Measurements from ENCODE around the gene LZTR1.
A peak's percentile ranks its signal among the peaks of the same experiment; 100 is the strongest.

LZTR1 gene

DNA sequence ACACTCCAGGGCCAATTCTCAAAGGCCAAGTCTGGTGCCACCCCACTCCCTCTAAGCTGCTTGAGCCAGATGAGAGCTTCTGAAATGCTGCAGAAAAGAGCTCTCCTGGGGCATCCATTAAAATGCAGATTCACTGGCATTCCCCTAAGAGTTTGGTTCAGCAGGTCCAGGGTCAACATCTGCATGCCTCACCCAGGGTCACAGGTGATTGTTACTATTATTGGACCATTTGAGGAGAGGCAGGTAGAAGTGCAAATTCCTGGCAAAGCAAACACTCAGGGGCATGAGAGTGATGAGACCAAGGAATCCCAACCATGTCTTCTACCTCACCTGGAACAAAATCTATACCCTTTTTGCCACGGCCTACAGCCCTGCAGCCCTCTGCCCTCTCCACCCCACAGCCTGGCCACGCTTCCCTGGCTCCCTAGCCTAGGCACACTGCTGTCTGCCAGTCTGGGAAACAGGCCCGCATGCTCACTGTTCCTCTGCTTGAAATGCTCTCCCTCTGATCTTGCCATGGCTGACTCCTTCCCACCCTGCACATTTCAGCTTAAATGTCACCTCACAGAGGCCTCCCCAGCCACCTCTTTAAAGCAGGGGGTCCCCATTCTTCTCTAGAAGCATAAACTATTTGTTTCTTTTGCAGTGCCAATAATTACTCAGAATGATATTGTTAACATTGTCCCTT, 28.5 kb downstream of the LZTR1 start:
- Histone ChIP-seq H2BK12ac (ENCODE audit: low read length) (no peak overlapping the region), H2AK5ac (ENCODE audit: low read depth, low read length) (no peak overlapping the region), H2AFZ (ENCODE audit: low read length) (no peak overlapping the region), H3K4me1 (ENCODE audit: control insufficient read depth in 2 of 2, insufficient read depth in 1 of 2, low read depth in 1 of 2, low read length in 2 of 2) (peaks cover 13 to 17% of the 10 kb centered on the region in 2 donors), H4K91ac (ENCODE audit: low read depth, low read length, poor library complexity) (no peak overlapping the region), H3K27me3 (ENCODE audit: control insufficient read depth in 3 of 3, insufficient read depth in 3 of 3, low read depth in 1 of 3, low read length in 3 of 3) (no peaks in the 10 kb centered on the region), H2BK120ac (ENCODE audit: low read depth, low read length) (no peak overlapping the region), H3K23ac (ENCODE audit: low read depth, low read length, poor library complexity) (no peak overlapping the region), H3K36me3 (replicated peaks in 1 of 2; ENCODE audit: control insufficient read depth in 2 of 2, insufficient read depth in 2 of 2, low read length in 2 of 2) (peaks cover 4 to 18% of the 10 kb centered on the region in 2 donors), H3K4me3 (ENCODE audit: low read length in 2 of 2) (no peak overlapping the region), H3K4ac (ENCODE audit: low read length) (no peak overlapping the region), H3K18ac (ENCODE audit: low read length) (no peak overlapping the region), H3K27ac (replicated peaks; ENCODE audit: low read length) (no peak overlapping the region), H4K8ac (ENCODE audit: low read depth, low read length) (no peak overlapping the region), H3K9me3 (replicated peaks in 1 of 2; ENCODE audit: control insufficient read depth in 2 of 2, insufficient read depth in 1 of 2, low read depth in 1 of 2, low read length in 2 of 2) (no peaks in the 10 kb centered on the region), H2BK5ac (ENCODE audit: low read length) (no peak overlapping the region), H3K79me1 (ENCODE audit: low read depth, low read length) (peaks cover 4% of the 10 kb centered on the region), H3K9ac (ENCODE audit: low read depth, low read length, poor library complexity) (no peak overlapping the region), H3K14ac (ENCODE audit: low read length) (no peak overlapping the region), H3K4me2 (ENCODE audit: insufficient read depth, low read length, poor library complexity, severe bottlenecking) (no peak overlapping the region), H2BK15ac (ENCODE audit: low read length) (no peak overlapping the region)
- no peak for DNase-seq (ENCODE audit: low spot score)
- WGBS, 2 donors (ENCODE audit: extremely low coverage in 2 of 2, insufficient read length in 2 of 2, insufficient replicate concordance in 1 of 2): no CpG with 5 or more reads among the region's 3 CpGs

DNA sequence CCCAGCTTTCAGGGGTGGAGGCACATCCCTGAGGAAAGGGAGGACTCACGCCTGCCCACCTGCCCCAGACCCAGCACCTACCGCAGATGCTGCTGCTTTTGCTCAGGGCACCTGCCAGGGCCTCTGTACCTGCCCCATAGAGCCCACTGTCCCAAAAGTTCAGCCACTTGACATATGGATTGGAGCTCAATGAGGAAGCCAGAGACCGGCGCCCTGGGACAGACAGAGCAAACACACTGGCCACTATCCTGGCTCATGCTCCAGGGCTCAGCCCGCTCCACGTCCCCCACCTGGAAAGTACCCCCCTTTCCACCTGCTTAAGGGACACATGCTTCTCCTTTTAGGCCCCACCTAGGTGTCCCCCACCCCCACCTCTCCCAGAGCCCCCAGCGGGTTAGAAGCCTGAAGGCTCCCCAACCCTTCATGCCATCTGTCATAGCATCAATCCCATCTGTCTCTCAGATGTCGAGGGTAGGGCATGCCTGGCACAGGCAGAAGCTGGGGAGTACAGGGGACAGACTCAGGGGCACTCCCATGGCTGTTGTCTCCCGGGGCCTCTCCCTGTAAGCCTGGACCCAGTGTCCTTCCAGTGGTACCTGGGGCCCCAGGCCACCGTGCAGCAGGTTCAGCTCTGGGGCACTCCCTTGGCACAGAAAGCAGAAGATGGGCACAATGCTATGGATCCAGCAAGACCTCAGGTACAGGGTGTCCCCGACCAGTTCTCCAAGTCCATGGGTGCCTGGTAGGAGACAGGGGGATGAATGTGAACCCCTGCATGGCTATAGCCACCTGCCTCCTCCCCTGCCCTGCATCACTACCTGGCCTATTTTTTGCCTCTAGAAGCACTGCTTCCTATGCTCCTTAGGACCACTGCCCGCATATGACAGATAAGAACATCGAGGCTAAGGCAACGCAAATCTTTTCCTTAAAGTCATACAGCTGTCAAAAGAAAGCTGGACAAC, 30.6 kb downstream of the LZTR1 start:
- WGBS, 2 donors (ENCODE audit: extremely low coverage in 2 of 2, insufficient read length in 2 of 2, insufficient replicate concordance in 1 of 2): no CpG with 5 or more reads among the region's 14 CpGs
- peak overlapping the region; percentile 27 for H2AK5ac ChIP-seq (ENCODE audit: low read depth, low read length)
- peaks cover 16 to 23% of the 10 kb centered on the region in 2 donors for H3K4me1 ChIP-seq (ENCODE audit: control insufficient read depth in 2 of 2, insufficient read depth in 1 of 2, low read depth in 1 of 2, low read length in 2 of 2)
- no peaks in the 10 kb centered on the region for H3K9me3 ChIP-seq (replicated peaks in 1 of 2; ENCODE audit: control insufficient read depth in 2 of 2, insufficient read depth in 1 of 2, low read depth in 1 of 2, low read length in 2 of 2)
- no peak overlapping the region for H3K4ac ChIP-seq (ENCODE audit: low read length)
- peaks cover 4% of the 10 kb centered on the region for H3K79me1 ChIP-seq (ENCODE audit: low read depth, low read length)
- DNase-seq (ENCODE audit: low spot score): no peak
- no peak overlapping the region for H3K9ac ChIP-seq (ENCODE audit: low read depth, low read length, poor library complexity)
- H3K14ac ChIP-seq (ENCODE audit: low read length): no peak overlapping the region
- H2BK120ac ChIP-seq (ENCODE audit: low read depth, low read length): no peak overlapping the region
- H3K4me3 ChIP-seq (ENCODE audit: low read length in 2 of 2): peak overlapping the region in 1 of 2 donors; percentile 72
- H2BK12ac ChIP-seq (ENCODE audit: low read length): no peak overlapping the region
- peaks cover 2 to 9% of the 10 kb centered on the region in 2 donors for H3K36me3 ChIP-seq (replicated peaks in 1 of 2; ENCODE audit: control insufficient read depth in 2 of 2, insufficient read depth in 2 of 2, low read length in 2 of 2)
- H2AFZ ChIP-seq (ENCODE audit: low read length): no peak overlapping the region
- H3K27ac ChIP-seq (replicated peaks; ENCODE audit: low read length): no peak overlapping the region
- no peak overlapping the region for H3K23ac ChIP-seq (ENCODE audit: low read depth, low read length, poor library complexity)
- H4K8ac ChIP-seq (ENCODE audit: low read depth, low read length): no peak overlapping the region
- H3K18ac ChIP-seq (ENCODE audit: low read length): no peak overlapping the region
- no peak overlapping the region for H4K91ac ChIP-seq (ENCODE audit: low read depth, low read length, poor library complexity)
- H2BK5ac ChIP-seq (ENCODE audit: low read length): no peak overlapping the region
- H3K27me3 ChIP-seq (ENCODE audit: control insufficient read depth in 3 of 3, insufficient read depth in 3 of 3, low read depth in 1 of 3, low read length in 3 of 3): peaks cover 0 to 2% (median 0%) of the 10 kb centered on the region in 3 experiments
- H2BK15ac ChIP-seq (ENCODE audit: low read length): peak overlapping the region; percentile 87
- no peak overlapping the region for H3K4me2 ChIP-seq (ENCODE audit: insufficient read depth, low read length, poor library complexity, severe bottlenecking)

DNA sequence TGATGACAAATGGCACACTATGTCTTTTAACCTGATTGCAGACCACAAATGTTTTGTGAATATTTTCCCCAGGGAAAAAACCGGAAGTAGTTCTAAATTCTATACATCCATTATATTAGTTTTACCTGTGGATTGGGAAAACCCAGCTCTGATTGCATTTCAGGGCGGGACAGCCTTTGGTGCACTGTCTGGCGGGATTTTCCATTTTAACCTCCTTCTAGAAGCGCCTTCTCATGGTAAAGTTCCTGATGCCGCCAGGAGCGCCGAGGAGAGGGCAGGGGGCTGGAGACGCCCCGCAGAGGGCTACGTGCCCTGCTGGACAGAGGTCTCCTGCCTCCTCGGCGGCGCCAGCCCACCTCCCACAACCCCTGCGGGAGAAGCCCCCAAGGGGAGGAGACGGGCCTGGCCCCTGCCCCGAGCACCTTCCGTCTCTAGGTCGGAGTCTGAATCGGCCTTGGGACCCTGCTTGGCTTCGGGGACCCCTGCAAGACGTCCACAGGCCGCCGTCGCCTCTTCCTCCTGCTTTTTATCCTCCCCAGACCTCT, 31.6 kb downstream of the LZTR1 start:
- H2AFZ ChIP-seq (ENCODE audit: low read length): peak overlapping the region; percentile 97
- H3K36me3 ChIP-seq (replicated peaks in 1 of 2; ENCODE audit: control insufficient read depth in 2 of 2, insufficient read depth in 2 of 2, low read length in 2 of 2): peaks cover under 1 to 3% of the 10 kb centered on the region in 2 donors
- no peaks in the 10 kb centered on the region for H3K9me3 ChIP-seq (replicated peaks in 1 of 2; ENCODE audit: control insufficient read depth in 2 of 2, insufficient read depth in 1 of 2, low read depth in 1 of 2, low read length in 2 of 2)
- H2BK120ac ChIP-seq (ENCODE audit: low read depth, low read length): no peak overlapping the region
- H3K79me1 ChIP-seq (ENCODE audit: low read depth, low read length): peaks cover 4% of the 10 kb centered on the region
- peak overlapping the region; percentile 76 for H2BK15ac ChIP-seq (ENCODE audit: low read length)
- H3K4ac ChIP-seq (ENCODE audit: low read length): no peak overlapping the region
- no peak for DNase-seq (ENCODE audit: low spot score)
- no peak overlapping the region for H3K14ac ChIP-seq (ENCODE audit: low read length)
- peak overlapping the region; percentile 70 for H3K9ac ChIP-seq (ENCODE audit: low read depth, low read length, poor library complexity)
- no CpG with 5 or more reads among the region's 24 CpGs for WGBS, 2 donors (ENCODE audit: extremely low coverage in 2 of 2, insufficient read length in 2 of 2, insufficient replicate concordance in 1 of 2)
- no peak overlapping the region for H4K91ac ChIP-seq (ENCODE audit: low read depth, low read length, poor library complexity)
- peak overlapping the region; percentile 72 to 80 for H3K4me3 ChIP-seq (ENCODE audit: low read length in 2 of 2)
- peaks cover 0 to 2% (median 0%) of the 10 kb centered on the region in 3 experiments for H3K27me3 ChIP-seq (ENCODE audit: control insufficient read depth in 3 of 3, insufficient read depth in 3 of 3, low read depth in 1 of 3, low read length in 3 of 3)
- peak overlapping the region; percentile 58 for H3K4me2 ChIP-seq (ENCODE audit: insufficient read depth, low read length, poor library complexity, severe bottlenecking)
- H3K18ac ChIP-seq (ENCODE audit: low read length): peak overlapping the region; percentile 90
- H2BK12ac ChIP-seq (ENCODE audit: low read length): no peak overlapping the region
- no peak overlapping the region for H2AK5ac ChIP-seq (ENCODE audit: low read depth, low read length)
- no peak overlapping the region for H4K8ac ChIP-seq (ENCODE audit: low read depth, low read length)
- H3K23ac ChIP-seq (ENCODE audit: low read depth, low read length, poor library complexity): peak overlapping the region; percentile 50
- peak overlapping the region; percentile 85 for H2BK5ac ChIP-seq (ENCODE audit: low read length)
- H3K27ac ChIP-seq (replicated peaks; ENCODE audit: low read length): peak overlapping the region; percentile 93
- H3K4me1 ChIP-seq (ENCODE audit: control insufficient read depth in 2 of 2, insufficient read depth in 1 of 2, low read depth in 1 of 2, low read length in 2 of 2): peaks cover 16 to 23% of the 10 kb centered on the region in 2 donors
